IMR-90 (cell line): ENCODE results near the gene KRTAP1-5. TPM values are rescaled to one million over a fixed set of nuclear protein-coding genes. Genes with fewer than 3 reads are reported as not detected.

Source experiments
- ATAC-seq: fragments of 200-7000 bp; cut with Tn5 transposase; 2 replicates; pipeline ENCODE4 v1.9.1; 2020; ENCODE audit warnings: low read depth, mild to moderate bottlenecking, moderate library complexity
- BruUV-seq: library from RNA; stranded (reverse); fragments of 400-500 nt; replicated peaks from 2 replicates; lab custom pipeline; 2021; lab: Mats Ljungman, UMichigan
- CTCF ChIA-PET: fragments of 300-600 bp; formaldehyde crosslinking; extraction: SDS; loops from one replicate; lab custom pipeline; 2021; ENCODE audit warnings: antibody characterized with exemption; lab: Yijun Ruan, JAX
- POLR2A ChIA-PET: fragments of 300-600 bp; sonication (Branson Sonifier 250); formaldehyde crosslinking; loops from one replicate; lab custom pipeline; 2022; ENCODE audit warnings: antibody characterized with exemption; ENCODE audit not compliant: unreplicated experiment; lab: Charles Lee
- DNase-seq: peaks from one replicate; pipeline ENCODE4 v3.0.0; 2013
- H2AFZ ChIP-seq: replicated peaks from 2 replicates; pipeline ENCODE3; 2013; ENCODE audit warnings: low read length, mild to moderate bottlenecking; ENCODE audit not compliant: poor library complexity
- H2AK5ac ChIP-seq: 2 replicates; pipeline ENCODE4 v1.6.1; 2013; ENCODE audit warnings: low read depth, low read length, inconsistent platforms
- H2AK9ac ChIP-seq: replicated peaks from 2 replicates; pipeline ENCODE3; 2013; ENCODE audit warnings: mild to moderate bottlenecking, low read depth, low read length, moderate library complexity; ENCODE audit not compliant: poor library complexity
- H2BK120ac ChIP-seq: 2 replicates; pipeline ENCODE4 v1.6.1; 2013; ENCODE audit warnings: low read depth, low read length, inconsistent platforms
- H2BK15ac ChIP-seq: 3 replicates; pipeline ENCODE4 v1.6.1; 2013; ENCODE audit warnings: low read depth, low read length, inconsistent platforms
- H2BK20ac ChIP-seq: 2 replicates; pipeline ENCODE4 v1.6.1; 2013; ENCODE audit warnings: low read depth, mild to moderate bottlenecking, inconsistent platforms, low read length, moderate library complexity
- H2BK5ac ChIP-seq: 2 replicates; pipeline ENCODE4 v1.6.1; 2013; ENCODE audit warnings: mild to moderate bottlenecking, low read depth, low read length, inconsistent platforms; ENCODE audit not compliant: poor library complexity, severe bottlenecking
- H3K14ac ChIP-seq: replicated peaks from 2 replicates; pipeline ENCODE4 v1.6.1; 2013; ENCODE audit warnings: low read depth, low read length, inconsistent platforms
- H3K18ac ChIP-seq: 2 replicates; pipeline ENCODE4 v1.6.1; 2013; ENCODE audit warnings: low read depth, low read length, control low read depth
- H3K23ac ChIP-seq: 2 replicates; pipeline ENCODE4 v1.6.1; 2013; ENCODE audit warnings: low read depth, low read length, inconsistent platforms
- H3K27ac ChIP-seq: 2 replicates; pipeline ENCODE4 v1.5.1; 2013; ENCODE audit warnings: mild to moderate bottlenecking, control low read depth, low read length; ENCODE audit not compliant: insufficient read depth
- H3K27me3 ChIP-seq: 2 replicates; pipeline ENCODE4 v1.6.1; 2013; ENCODE audit warnings: low read length; ENCODE audit not compliant: control insufficient read depth, insufficient read depth
- H3K36me3 ChIP-seq: 2 replicates; pipeline ENCODE4 v1.6.1; 2013; ENCODE audit warnings: low read length, mixed read lengths; ENCODE audit not compliant: control insufficient read depth, insufficient read depth
- H3K4ac ChIP-seq: 2 replicates; pipeline ENCODE4 v1.6.1; 2013; ENCODE audit warnings: low read depth, low read length, inconsistent platforms
- H3K4me1 ChIP-seq: 2 replicates; pipeline ENCODE4 v1.6.1; 2013; ENCODE audit warnings: low read length, mixed read lengths; ENCODE audit not compliant: control insufficient read depth, insufficient read depth
- H3K4me2 ChIP-seq: 2 replicates; pipeline ENCODE4 v1.6.1; 2013; ENCODE audit warnings: low read depth, mild to moderate bottlenecking, control low read depth, low read length, moderate library complexity
- H3K4me3 ChIP-seq: 2 replicates; pipeline ENCODE4 v1.5.1; 2013; ENCODE audit warnings: low read depth, mild to moderate bottlenecking, control low read depth, low read length, moderate library complexity; ENCODE audit not compliant: insufficient read depth
- H3K56ac ChIP-seq: 2 replicates; pipeline ENCODE4 v1.6.1; 2013; ENCODE audit warnings: low read length, inconsistent platforms; ENCODE audit not compliant: insufficient read depth; ENCODE audit errors: extremely low read depth
- H3K79me1 ChIP-seq, 2 experiments: 2 replicates each; pipeline ENCODE4 v1.6.1; 2013; ENCODE audit warnings: low read length in 2 of 2, inconsistent platforms in 1 of 2, low read depth in 1 of 2
- H3K9ac ChIP-seq: 2 replicates; pipeline ENCODE4 v1.6.1; 2013; ENCODE audit warnings: low read depth, low read length, control low read depth
- H3K9me1 ChIP-seq: 2 replicates; pipeline ENCODE4 v1.6.1; 2013; ENCODE audit warnings: low read length, inconsistent platforms; ENCODE audit not compliant: insufficient read depth
- H3K9me3 ChIP-seq: 2 replicates; pipeline ENCODE4 v1.6.1; 2013; ENCODE audit warnings: low read length; ENCODE audit not compliant: control insufficient read depth, insufficient read depth
- H4K20me1 ChIP-seq: 2 replicates; pipeline ENCODE4 v1.6.1; 2013; ENCODE audit warnings: low read length, inconsistent platforms; ENCODE audit not compliant: insufficient read depth
- H4K5ac ChIP-seq: 2 replicates; pipeline ENCODE4 v1.6.1; 2013; ENCODE audit warnings: mild to moderate bottlenecking, low read depth, low read length, control low read depth
- H4K8ac ChIP-seq, 2 experiments: 2 replicates each; pipeline ENCODE4 v1.6.1; 2013; ENCODE audit warnings: low read depth in 2 of 2, low read length in 2 of 2, control low read depth in 1 of 2, inconsistent platforms in 1 of 2
- H4K91ac ChIP-seq: 2 replicates; pipeline ENCODE4 v1.6.1; 2013; ENCODE audit warnings: low read depth, low read length, inconsistent platforms; ENCODE audit not compliant: insufficient read depth
- BHLHE40 ChIP-seq: fragments of 150-350 bp; IDR thresholded peaks from 2 replicates; pipeline ENCODE4 v1.6.1; 2016; ENCODE audit warnings: mild to moderate bottlenecking, low read depth, low read length
- CEBPB ChIP-seq: IDR thresholded peaks from 2 replicates; pipeline ENCODE4 v1.6.1; 2012; ENCODE audit warnings: low read depth, low read length, improper control_type of control experiment
- MAZ ChIP-seq: IDR thresholded peaks from 2 replicates; pipeline ENCODE4 v1.6.1; 2012; ENCODE audit warnings: low read depth, mild to moderate bottlenecking, low read length, improper control_type of control experiment, moderate library complexity, borderline replicate concordance
- RAD21 ChIP-seq: IDR thresholded peaks from 2 replicates; pipeline ENCODE4 v1.6.1; 2012; ENCODE audit warnings: low read length, improper control_type of control experiment
- WGBS, 2 experiments: methylation state at CpG; one replicate each; pipeline versions ENCODE4 v1.1.5 to v1.1.7; 2013; ENCODE audit warnings: missing lambda C conversion rate in 2 of 2; ENCODE audit not compliant: insufficient read length in 1 of 2; ENCODE audit errors: extremely low coverage in 2 of 2; 5-methylcytosine and 5-hydroxymethylcytosine counted together
- dilution Hi-C: fragments of 300-500 bp; cut with HindIII; formaldehyde crosslinking; loops from one replicate; pipeline ENCODE4 v1.14.3; 2018; ENCODE audit warnings: low sequenced_read_pairs; ENCODE audit not compliant: unreplicated experiment
- in situ Hi-C: fragments of 300-500 bp; cut with MboI; formaldehyde crosslinking; loops from 3 replicates; pipeline ENCODE4 v1.14.3; 2019; ENCODE audit warnings: low sequenced_read_pairs, inconsistent platforms, mixed read lengths
- intact Hi-C: fragments of 100-400 bp; cut with micrococcal nuclease; formaldehyde crosslinking; loops from 2 replicates; pipeline ENCODE4 v1.10.0; 2022
- polyA plus RNA-seq, 3 experiments: library from polyadenylated mRNA; depleted of rRNA; stranded (reverse); fragments of >200 nt; gene quantifications; 2 replicates each; pipeline ENCODE4 v1.2.3, GENCODE V29; 2012; ENCODE audit warnings: low replicate concordance in 1 of 3
- total RNA-seq: library from RNA; depleted of rRNA; stranded (reverse); fragments of >200 nt; gene quantifications from 2 replicates; pipeline ENCODE4 v1.2.3, GENCODE V29; 2012

KRTAP1-5 gene
- total and polyA plus RNA-seq, 2 of the 4 experiments (the other 2 are of a cell fraction) = 27.0 to 34.8 TPM

DNA sequence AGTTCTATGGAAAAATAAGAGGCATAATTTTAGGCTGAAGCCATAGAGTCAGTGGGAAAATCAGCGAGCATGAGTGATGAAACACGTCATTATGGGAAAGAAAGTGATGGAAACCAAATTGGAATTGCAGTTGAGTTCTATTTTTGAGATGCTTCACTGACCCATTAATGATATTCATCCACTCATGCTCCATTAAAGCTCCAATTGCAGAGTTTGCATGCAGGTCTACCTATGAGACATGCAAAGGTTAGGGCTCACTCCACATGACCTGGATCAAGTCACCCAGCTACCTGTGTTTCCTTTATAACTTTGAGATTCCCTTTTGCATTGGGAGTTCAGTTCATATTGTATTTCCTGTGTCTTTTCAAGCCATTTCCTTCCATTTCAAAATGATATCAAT is 46.7 kb upstream of the KRTAP1-5 start:
- CTCF ChIA-PET = no interaction called here
- Histone ChIP-seq H4K8ac (no peak overlapping the region), H3K23ac (no peak overlapping the region), H3K56ac (no peak overlapping the region), H3K9me3 (no peaks in the 10 kb centered on the region), H2AFZ (no peak overlapping the region), H3K9ac (no peak overlapping the region), H2BK120ac (no peak overlapping the region), H4K5ac (no peak overlapping the region), H3K4me2 (no peak overlapping the region), H2BK20ac (no peak overlapping the region), H4K20me1 (no peaks in the 10 kb centered on the region), H2AK9ac (no peak overlapping the region), H3K18ac (no peak overlapping the region), H3K4me1 (no peaks in the 10 kb centered on the region), H2AK5ac (no peak overlapping the region), H3K36me3 (no peaks in the 10 kb centered on the region), H3K27me3 (no peaks in the 10 kb centered on the region), H3K4me3 (no peak overlapping the region), H2BK15ac (no peak overlapping the region), H3K27ac (no peak overlapping the region), H2BK5ac (no peak overlapping the region), H3K79me1 (no peaks in the 10 kb centered on the region), H3K14ac (no peak overlapping the region), H3K9me1 (no peaks in the 10 kb centered on the region), H3K4ac (no peak overlapping the region), H4K91ac (no peak overlapping the region)
- ATAC-seq = no peak
- in situ Hi-C loops = no loop called here
- intact Hi-C loops = no loop called here
- TF ChIP-seq RAD21 (no peak), MAZ (no peak), CEBPB (no peak), BHLHE40 (no peak)
- WGBS, 2 experiments = no CpG with 5 or more reads among the region's 2 CpGs
- DNase-seq = no peak
- dilution Hi-C loops = no loop called here
- BruUV-seq = no TSS peak
- POLR2A ChIA-PET = no interaction called here
